ENCODE data around the gene IFI27.
"Not testable (repeated sequence)": the region's sequence is repeated elsewhere in the genome, so short reads cannot be mapped to it uniquely, and the experiment has no call there.

IFI27 gene

GRCh38 chr14:94110552-94111181 is at the start of gene IFI27:
IFI27 (plus strand) TSS chr14:94110736.
- peak; percentile 30 for DNase-seq (ENCODE audit: low read depth, low spot score)

GRCh38 chr14:94062344-94062940 is 48.1 kb upstream of the IFI27 start:
- no peak for DNase-seq (ENCODE audit: low read depth, low spot score)

GRCh38 chr14:94066089-94066676 is 44.4 kb upstream of the IFI27 start:
- no peak for DNase-seq (ENCODE audit: low read depth, low spot score)

- DNase-seq (ENCODE audit: low read depth, low spot score) = not testable (repeated sequence)
These were observed 38.5 kb upstream of the IFI27 start for GRCh38 chr14:94072076-94072475.

GRCh38 chr14:94074534-94074933 is 36.0 kb upstream of the IFI27 start:
- DNase-seq (ENCODE audit: low read depth, low spot score) = no peak

GRCh38 chr14:94075008-94075407 is 35.5 kb upstream of the IFI27 start:
- DNase-seq (ENCODE audit: low read depth, low spot score) = no peak

GRCh38 chr14:94077111-94077821 is 33.3 kb upstream of the IFI27 start:
- DNase-seq (ENCODE audit: low read depth, low spot score) = no peak

- DNase-seq (ENCODE audit: low read depth, low spot score) = no peak
These were observed 32.7 kb upstream of the IFI27 start for GRCh38 chr14:94077823-94078222.

GRCh38 chr14:94079891-94080620 is 30.5 kb upstream of the IFI27 start:
- DNase-seq (ENCODE audit: low read depth, low spot score) = no peak

GRCh38 chr14:94080621-94081385 is 29.7 kb upstream of the IFI27 start, which contains the start of the genes DDX24 and IFI27L1:
DDX24 (minus strand) TSS chr14:94081202; CDS start chr14:94079742, 1,460 bp downstream.
IFI27L1 (plus strand) TSS chr14:94081310; CDS start chr14:94096938, 15,628 bp downstream.
- peak; percentile 92 for DNase-seq (ENCODE audit: low read depth, low spot score)

- no peak for DNase-seq (ENCODE audit: low read depth, low spot score)
These were observed 29.1 kb upstream of the IFI27 start for GRCh38 chr14:94081386-94081820.

- DNase-seq (ENCODE audit: low read depth, low spot score) = no peak
These were observed 22.6 kb upstream of the IFI27 start for GRCh38 chr14:94087891-94088290.

- no peak for DNase-seq (ENCODE audit: low read depth, low spot score)
These were observed 22.0 kb upstream of the IFI27 start for GRCh38 chr14:94088516-94088915.

GRCh38 chr14:94089479-94089878 is 21.1 kb upstream of the IFI27 start:
- no peak for DNase-seq (ENCODE audit: low read depth, low spot score)

GRCh38 chr14:94093418-94093817 is 17.1 kb upstream of the IFI27 start:
- no peak for DNase-seq (ENCODE audit: low read depth, low spot score)

GRCh38 chr14:94097091-94097490 is 13.4 kb upstream of the IFI27 start:
- DNase-seq (ENCODE audit: low read depth, low spot score) = no peak

- no peak for DNase-seq (ENCODE audit: low read depth, low spot score)
These were observed 12.1 kb upstream of the IFI27 start for GRCh38 chr14:94098326-94098992.

- DNase-seq (ENCODE audit: low read depth, low spot score) = no peak
These were observed 11.5 kb upstream of the IFI27 start for GRCh38 chr14:94099006-94099405.

GRCh38 chr14:94100847-94101246 is 9.7 kb upstream of the IFI27 start:
- no peak for DNase-seq (ENCODE audit: low read depth, low spot score)

GRCh38 chr14:94101748-94102147 is 8.8 kb upstream of the IFI27 start:
- no peak for DNase-seq (ENCODE audit: low read depth, low spot score)
